Ovary (tissue), 9 donors: ENCODE results near the gene VAC14. TPM values are rescaled to one million over a fixed set of nuclear protein-coding genes. Genes with fewer than 3 reads are reported as not detected.

ENCODE experiments used
- DNase-seq, 5 donors: peaks; one replicate each; pipeline ENCODE4 v3.0.0-alpha.2; 2019 to 2020
- H3K27ac ChIP-seq, 2 donors: fragments of 200-600 bp; one replicate each; pipeline versions ENCODE4 v1.5.1 to v1.8.0; 2019 to 2022
- H3K27me3 ChIP-seq: fragments of 200-600 bp; one replicate; pipeline ENCODE4 v1.8.0; 2022
- H3K36me3 ChIP-seq: fragments of 200-600 bp; sonication (generic); one replicate; pipeline ENCODE4 v1.5.1; 2019
- H3K4me1 ChIP-seq: one replicate; pipeline ENCODE4 v1.8.1; 2013; ENCODE audit warnings: mild to moderate bottlenecking, moderate library complexity; ENCODE audit not compliant: insufficient read depth
- H3K4me3 ChIP-seq: fragments of 200-600 bp; sonication (generic); one replicate; pipeline ENCODE4 v1.5.1; 2017
- H3K9me3 ChIP-seq, 2 donors: fragments of 200-600 bp in 1 of 2; sonication (generic) in 1 of 2; one replicate each; pipeline versions ENCODE4 v1.5.1 to v1.8.1; 2013 to 2019; ENCODE audit warnings: mild to moderate bottlenecking in 1 of 2, moderate library complexity in 1 of 2
- EP300 ChIP-seq: sonication (generic); formaldehyde crosslinking; IDR thresholded peaks from one replicate; pipeline ENCODE4 v1.6.1; 2017; ENCODE audit warnings: antibody characterized with exemption
- POLR2A ChIP-seq: fragments of 450-650 bp; IDR thresholded peaks from one replicate; pipeline ENCODE4 v1.6.1; 2017; ENCODE audit warnings: antibody characterized with exemption, mild to moderate bottlenecking, moderate library complexity
- WGBS, 3 donors: extraction: QIAGEN DNeasy Blood & Tissue Kit in 1 of 3; methylation state at CpG; one replicate each; pipeline versions ENCODE4 v1.1.5 to v1.1.7; 2013 to 2017; 5-methylcytosine and 5-hydroxymethylcytosine counted together
- intact Hi-C, 4 donors: fragments of 100-400 bp; cut with DNase I; formaldehyde crosslinking; loops; one replicate each; pipeline versions ENCODE4 v1.11.0 to v1.15.1; 2022 to 2023
- polyA plus RNA-seq, 2 donors: library from polyadenylated mRNA; stranded (reverse); fragments of 200-250 nt in 1 of 2; fragments of 350-450 nt in 1 of 2; fragmentation: Illumina TruSeq in 1 of 2; extraction: RNeasy Lipid Tissue Mini Kit (QIAGEN cat#74804) in 1 of 2; gene quantifications; one replicate each; pipeline ENCODE4 v1.2.3, GENCODE V29; 2013 to 2014
- total RNA-seq, 7 donors: library from RNA; depleted of rRNA in 2 of 7; stranded (reverse); fragments of >200 nt in 2 of 7; fragmentation: NEBNext Ultra II Directional in 3 of 7; extraction: Animal tissue kit (Norgen Biotek cat#: 25700) in 3 of 7; gene quantifications; one replicate each; pipeline versions ENCODE4 v1.1.0 to v1.2.4, GENCODE V29; 2016 to 2023
- TF ChIP-seq, protein P1 (sequence below), 3 donors: fragments of 450-650 bp in 2 of 3; fragments of 200-600 bp in 1 of 3; IDR thresholded peaks; one replicate each; pipeline versions ENCODE4 v1.5.1 to v1.8.0; 2016 to 2022; ENCODE audit warnings: antibody characterized with exemption in 3 of 3, mild to moderate bottlenecking in 1 of 3
- donor health status: DM: no; HTN: no; CAD: no; lungs with moderate emphysema.
- donor health status: DM: no; HTN: no; CAD: no.
- donor health status: Bipolar disorder and iron deficiency.
- donor health status: DM: yes; HTN: yes; CAD: no.
- donor health status: DM: no; HTN: no; CAD: no.
- donor health status: DM: yes; HTN: yes; CAD: no.

Gene VAC14
- total and polyA plus RNA-seq, 9 donors, result 9.9 to 32.4 (median 21.1) TPM

DNA sequence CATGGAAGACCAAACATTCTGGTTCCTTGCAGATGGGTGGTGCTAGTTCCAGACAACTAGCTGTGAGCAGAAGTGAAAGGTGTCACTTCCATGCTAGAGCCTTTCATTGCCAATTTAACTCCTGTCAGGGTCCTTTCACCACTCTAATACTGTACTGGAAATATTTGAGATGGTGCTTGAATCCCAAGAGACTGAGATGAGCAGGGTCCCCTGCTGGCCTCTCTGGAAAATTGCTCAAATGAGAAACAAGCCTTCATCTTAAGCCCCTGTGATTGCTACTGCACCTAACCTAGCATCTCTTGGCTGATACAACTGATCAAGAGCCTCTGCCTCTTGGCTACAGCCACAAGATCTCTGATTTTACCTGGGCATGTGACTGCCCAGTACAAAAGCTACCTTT is 7.4 kb upstream of the VAC14 start:
- no peaks in the 10 kb centered on the region for H3K9me3 ChIP-seq
- intact Hi-C loops, result no loop called here
- no peaks in the 10 kb centered on the region for H3K4me1 ChIP-seq
- TF ChIP-seq POLR2A, result no peak
- TF ChIP-seq EP300, result no peak
- TF ChIP-seq, protein P1, sequence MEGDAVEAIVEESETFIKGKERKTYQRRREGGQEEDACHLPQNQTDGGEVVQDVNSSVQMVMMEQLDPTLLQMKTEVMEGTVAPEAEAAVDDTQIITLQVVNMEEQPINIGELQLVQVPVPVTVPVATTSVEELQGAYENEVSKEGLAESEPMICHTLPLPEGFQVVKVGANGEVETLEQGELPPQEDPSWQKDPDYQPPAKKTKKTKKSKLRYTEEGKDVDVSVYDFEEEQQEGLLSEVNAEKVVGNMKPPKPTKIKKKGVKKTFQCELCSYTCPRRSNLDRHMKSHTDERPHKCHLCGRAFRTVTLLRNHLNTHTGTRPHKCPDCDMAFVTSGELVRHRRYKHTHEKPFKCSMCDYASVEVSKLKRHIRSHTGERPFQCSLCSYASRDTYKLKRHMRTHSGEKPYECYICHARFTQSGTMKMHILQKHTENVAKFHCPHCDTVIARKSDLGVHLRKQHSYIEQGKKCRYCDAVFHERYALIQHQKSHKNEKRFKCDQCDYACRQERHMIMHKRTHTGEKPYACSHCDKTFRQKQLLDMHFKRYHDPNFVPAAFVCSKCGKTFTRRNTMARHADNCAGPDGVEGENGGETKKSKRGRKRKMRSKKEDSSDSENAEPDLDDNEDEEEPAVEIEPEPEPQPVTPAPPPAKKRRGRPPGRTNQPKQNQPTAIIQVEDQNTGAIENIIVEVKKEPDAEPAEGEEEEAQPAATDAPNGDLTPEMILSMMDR (IDR thresholded peaks at IDR 0.05), result no peak
- H3K4me3 ChIP-seq, result no peak overlapping the region
- DNase-seq, result no peak
- H3K27me3 ChIP-seq, result no peaks in the 10 kb centered on the region
- no peak overlapping the region for H3K27ac ChIP-seq
- no peaks in the 10 kb centered on the region for H3K36me3 ChIP-seq

DNA sequence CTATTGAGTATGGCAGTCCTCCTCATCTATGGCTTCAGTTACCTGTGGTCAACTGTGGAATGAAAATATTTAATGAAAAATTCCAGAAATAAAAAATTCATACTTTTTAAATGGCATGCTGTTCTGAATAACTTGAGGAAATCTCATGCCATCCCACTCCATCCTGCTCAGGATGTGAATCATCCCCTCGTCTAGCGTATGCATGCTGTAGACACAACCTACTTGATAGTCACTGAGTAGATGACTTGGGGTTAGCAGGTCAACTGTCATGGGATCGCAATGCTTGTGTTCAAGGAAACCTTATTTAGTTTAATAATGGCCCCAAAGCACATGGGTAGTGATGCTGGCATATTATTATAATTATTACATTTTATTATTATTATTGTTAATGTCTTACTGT is 4.8 kb upstream of the VAC14 start:
- no peak for DNase-seq
- no peak overlapping the region for H3K4me3 ChIP-seq
- intact Hi-C loops, result no loop called here
- no peaks in the 10 kb centered on the region for H3K27me3 ChIP-seq
- 66 to 71% (median 69%) methylated on average over 3 of the region's 3 CpGs for whole genome bisulfite sequencing, 3 donors
- no peak overlapping the region for H3K27ac ChIP-seq
- H3K9me3 ChIP-seq, result no peaks in the 10 kb centered on the region
- TF ChIP-seq EP300, result no peak
- TF ChIP-seq POLR2A, result no peak
- TF ChIP-seq, protein P1 (IDR thresholded peaks at IDR 0.05), result no peak
- no peaks in the 10 kb centered on the region for H3K36me3 ChIP-seq
- peaks cover 1% of the 10 kb centered on the region for H3K4me1 ChIP-seq

DNA sequence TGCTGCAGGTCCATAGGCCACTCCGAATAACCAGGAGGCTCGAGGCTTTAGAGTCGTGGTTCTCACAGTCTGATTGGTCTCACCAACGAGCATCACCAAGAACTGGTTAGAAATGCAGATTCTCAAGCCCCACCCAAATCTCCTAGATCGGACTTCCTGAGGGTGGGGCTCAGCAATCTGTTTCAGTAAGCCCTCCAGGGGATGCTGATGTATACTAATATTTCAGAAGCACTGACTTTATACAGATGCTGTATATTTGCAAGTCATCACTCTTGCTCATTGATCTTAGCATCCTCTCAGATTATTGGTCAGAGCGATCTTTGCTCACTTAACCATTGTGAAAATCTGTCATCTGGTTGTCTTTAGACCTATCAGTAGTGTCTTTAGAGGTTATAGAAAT is 4.4 kb upstream of the VAC14 start:
- Histone ChIP-seq H3K4me1 (peaks cover 1% of the 10 kb centered on the region), H3K27me3 (no peaks in the 10 kb centered on the region), H3K27ac (no peak overlapping the region), H3K36me3 (no peaks in the 10 kb centered on the region), H3K9me3 (no peaks in the 10 kb centered on the region), H3K4me3 (no peak overlapping the region)
- TF ChIP-seq EP300 (no peak), POLR2A (no peak)
- TF ChIP-seq, protein P1 (IDR thresholded peaks at IDR 0.05), result no peak
- intact Hi-C loops, result no loop called here
- 66 to 74% (median 72%) methylated on average over 6 of the region's 6 CpGs for WGBS, 3 donors
- DNase-seq, result no peak

DNA sequence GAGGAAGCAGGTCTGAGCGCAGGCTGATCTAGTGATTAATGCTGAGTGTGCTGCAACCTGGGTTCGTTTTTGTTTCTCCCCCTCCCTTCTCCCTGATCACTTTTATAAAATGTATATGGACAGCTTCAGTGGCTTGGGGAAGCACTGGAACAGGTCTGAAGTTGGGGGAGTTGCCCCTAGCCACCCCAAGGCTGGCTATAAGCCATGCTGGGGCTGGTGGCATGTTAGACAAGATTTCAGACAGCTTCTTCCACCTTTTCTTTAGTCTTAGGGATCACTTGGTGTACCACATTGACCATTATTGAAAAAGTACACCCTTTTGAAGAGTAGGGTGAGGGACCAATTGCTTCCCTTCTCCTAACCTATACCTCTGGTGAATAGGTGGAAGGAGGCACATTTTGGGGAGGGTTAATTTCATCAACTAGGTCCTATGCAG is 3.8 kb upstream of the VAC14 start:
- H3K36me3 ChIP-seq, result no peaks in the 10 kb centered on the region
- intact Hi-C loops, result no loop called here
- 43 to 54% (median 48%) methylated on average over 2 of the region's 2 CpGs for WGBS, 3 donors
- peaks cover 4% of the 10 kb centered on the region for H3K4me1 ChIP-seq
- no peak overlapping the region for H3K4me3 ChIP-seq
- TF ChIP-seq POLR2A, result no peak
- TF ChIP-seq, protein P1 (IDR thresholded peaks at IDR 0.05), result no peak
- no peak for TF ChIP-seq EP300
- H3K9me3 ChIP-seq, result no peaks in the 10 kb centered on the region
- H3K27me3 ChIP-seq, result no peaks in the 10 kb centered on the region
- H3K27ac ChIP-seq, result no peak overlapping the region
- no peak for DNase-seq
